HepG2 (cell line): Measurements from ENCODE around the gene RAB22A. TPM values are rescaled to one million over a fixed set of nuclear protein-coding genes. Genes with fewer than 3 reads are reported as not detected.

Experiments used
- EHMT2 ChIP-seq: fragments of 200-600 bp; sonication (generic); IDR thresholded peaks from 2 replicates; pipeline ENCODE4 v1.7.0; 2017; ENCODE audit warnings: antibody characterized with exemption, low read depth, low read length, borderline replicate concordance
- ESRRA ChIP-seq: sonication (generic); formaldehyde crosslinking; IDR thresholded peaks from 2 replicates; pipeline ENCODE4 v1.5.1; 2020; ENCODE audit warnings: mild to moderate bottlenecking, low read depth, missing genetic modification reagents
- FOXA1 ChIP-seq, 2 experiments: fragments of 450-650 bp in 1 of 2; sonication (generic) in 1 of 2; formaldehyde crosslinking in 1 of 2; IDR thresholded peaks; 2 replicates each; pipeline versions ENCODE4 v1.4.0 to v1.6.1; 2016 to 2020; ENCODE audit warnings: missing genetic modification reagents in 1 of 2
- HDAC1 ChIP-seq: sonication (generic); formaldehyde crosslinking; IDR thresholded peaks from 2 replicates; pipeline ENCODE4 v1.5.1; 2020; ENCODE audit warnings: mild to moderate bottlenecking, missing genetic modification reagents
- HIC2 ChIP-seq: sonication (generic); formaldehyde crosslinking; IDR thresholded peaks from 2 replicates; pipeline ENCODE4 v1.9.0; 2022; ENCODE audit warnings: low read depth, missing genetic modification reagents
- HNRNPK ChIP-seq: fragments of 200-400 bp; formaldehyde crosslinking; IDR thresholded peaks from 2 replicates; pipeline ENCODE4 v1.6.1; 2018; ENCODE audit warnings: low read length, low read depth, moderate library complexity, mild to moderate bottlenecking; ENCODE audit not compliant: poor library complexity, severe bottlenecking
- KLF12 ChIP-seq: sonication (generic); formaldehyde crosslinking; IDR thresholded peaks from 2 replicates; pipeline ENCODE4 v1.4.0; 2020; ENCODE audit warnings: missing genetic modification reagents, borderline replicate concordance
- NFYC ChIP-seq: IDR thresholded peaks from 2 replicates; pipeline ENCODE4 v1.6.1; 2016; ENCODE audit warnings: missing genetic modification reagents, missing compliant biosample characterization
- PAWR ChIP-seq: sonication (generic); formaldehyde crosslinking; IDR thresholded peaks from 2 replicates; pipeline ENCODE4 v1.4.0; 2020; ENCODE audit warnings: missing genetic modification reagents, mild to moderate bottlenecking, borderline replicate concordance
- RNF219 ChIP-seq: sonication (generic); formaldehyde crosslinking; IDR thresholded peaks from 2 replicates; pipeline ENCODE4 v1.5.0; 2020; ENCODE audit warnings: mild to moderate bottlenecking, missing genetic modification reagents
- SRSF9 ChIP-seq: fragments of 200-400 bp; formaldehyde crosslinking; IDR thresholded peaks from 2 replicates; pipeline ENCODE4 v1.6.1; 2018; ENCODE audit warnings: borderline replicate concordance, mild to moderate bottlenecking, low read depth, low read length; ENCODE audit not compliant: insufficient read depth, poor library complexity, severe bottlenecking
- ZFP91 ChIP-seq: sonication (generic); formaldehyde crosslinking; IDR thresholded peaks from 2 replicates; pipeline ENCODE4 v1.9.0; 2022; ENCODE audit warnings: missing genetic modification reagents, mild to moderate bottlenecking, borderline replicate concordance
- ZGPAT ChIP-seq: IDR thresholded peaks from 2 replicates; pipeline ENCODE4 v1.6.1; 2016; ENCODE audit warnings: mild to moderate bottlenecking
- ZNF225 ChIP-seq: sonication (generic); formaldehyde crosslinking; IDR thresholded peaks from 2 replicates; pipeline ENCODE4 v1.4.0; 2020; ENCODE audit warnings: mild to moderate bottlenecking, missing genetic modification reagents
- ZNF329 ChIP-seq: sonication (generic); formaldehyde crosslinking; IDR thresholded peaks from 2 replicates; pipeline ENCODE4 v1.9.0; 2021; ENCODE audit warnings: low read depth, mild to moderate bottlenecking, missing genetic modification reagents
- ZNF564 ChIP-seq: sonication (generic); formaldehyde crosslinking; IDR thresholded peaks from 2 replicates; pipeline ENCODE4 v1.8.1; 2023; ENCODE audit warnings: mild to moderate bottlenecking, missing genetic modification reagents
- ZNF572 ChIP-seq: sonication (generic); formaldehyde crosslinking; IDR thresholded peaks from 2 replicates; pipeline ENCODE4 v1.5.1; 2020; ENCODE audit warnings: mild to moderate bottlenecking, missing genetic modification reagents
- ZNF614 ChIP-seq: IDR thresholded peaks from 2 replicates; pipeline ENCODE4 v1.6.1; 2018; ENCODE audit warnings: missing biosample characterization, missing genetic modification reagents, inconsistent platforms, borderline replicate concordance
- ZNF672 ChIP-seq: sonication (generic); formaldehyde crosslinking; IDR thresholded peaks from 2 replicates; pipeline ENCODE4 v1.8.1; 2022; ENCODE audit warnings: missing genetic modification reagents
- ZNF678 ChIP-seq: sonication (generic); formaldehyde crosslinking; IDR thresholded peaks from 2 replicates; pipeline ENCODE4 v1.4.0; 2020; ENCODE audit warnings: mild to moderate bottlenecking, missing genetic modification reagents
- ZNF691 ChIP-seq: sonication (generic); formaldehyde crosslinking; IDR thresholded peaks from 2 replicates; pipeline ENCODE4 v1.4.0; 2020; ENCODE audit warnings: missing genetic modification reagents, low read depth, mild to moderate bottlenecking, borderline replicate concordance
- ZNF7 ChIP-seq: IDR thresholded peaks from 2 replicates; pipeline ENCODE4 v1.6.1; 2016; ENCODE audit warnings: missing biosample characterization, missing genetic modification reagents
- polyA plus RNA-seq, 8 experiments: library from polyadenylated mRNA; depleted of rRNA in 3 of 8; stranded (reverse) in 7 of 8; unstranded in 1 of 8; fragments of >200 nt; fragmentation: Illumina TruSeq in 4 of 8; extraction: Trizol in 4 of 8; gene quantifications; 2 replicates each; pipeline versions ENCODE4 v1.2.1 to v1.2.3, GENCODE V29; 2011 to 2016; ENCODE audit warnings: low read depth in 4 of 8, missing spikeins in 1 of 8, mixed read lengths in 1 of 8; ENCODE audit not compliant: insufficient read depth in 1 of 8
- total RNA-seq, 5 experiments: library from RNA; depleted of rRNA; stranded (reverse); fragments of >200 nt; fragmentation: Illumina TruSeq; extraction: Trizol; gene quantifications; 2 replicates each; pipeline ENCODE4 v1.2.3, GENCODE V29; 2016; ENCODE audit warnings: low read depth in 1 of 5

Gene RAB22A
- total and polyA plus RNA-seq, 2 of the 13 experiments (the other 11 are each of a cell fraction or from before 2014, with no cell fraction given), result 10.7 to 11.2 TPM

GRCh38 chr20:58388882-58389323 lies 79.4 kb downstream of the RAB22A start, which contains the start of gene VAPB (continued):
- TF ChIP-seq ZNF329 (CRISPR knock-in tag) (no peak), FOXA1 (IDR thresholded peaks at IDR 0.05) (no peak), FOXA1 (CRISPR knock-in tag; IDR thresholded peaks at IDR 0.05) (peak; percentile 71), EHMT2 (no peak), ZNF691 (CRISPR knock-in tag) (no peak), ZNF564 (CRISPR knock-in tag) (peak; percentile 71; the same call in 1 of the 2 replicates), ZNF678 (CRISPR knock-in tag) (peak; percentile 87), HDAC1 (0 out of 2 replicates have a peak, but pooled peaks have one; percentile 73), ZFP91 (CRISPR knock-in tag) (peak; percentile 71; the same call in 1 of the 2 replicates), SRSF9 (no peak), RNF219 (CRISPR knock-in tag) (no peak), ZNF672 (CRISPR knock-in tag) (no peak), NFYC (CRISPR knock-in tag) (0 out of 2 replicates have a peak, but pooled peaks have one; percentile 9), ZNF225 (no peak; the same call in 1 of the 2 replicates), HNRNPK (peak; percentile 77), ZNF614 (CRISPR knock-in tag) (peak; percentile 26; the same call in 1 of the 2 replicates), ZNF7 (no peak), HIC2 (CRISPR knock-in tag) (no peak), ESRRA (CRISPR knock-in tag) (peak; percentile 54; the same call in 1 of the 2 replicates), ZGPAT (peak; percentile 59; the same call in 1 of the 2 replicates), KLF12 (no peak; the same call in 1 of the 2 replicates), ZNF572 (no peak), PAWR (CRISPR knock-in tag) (no peak)
